SU-DHL-6 (cell line): ENCODE results near the gene INO80B.

Experiments
- CTCF ChIP-seq: fragments of 200-600 bp; sonication (generic); IDR thresholded peaks from one replicate; pipeline ENCODE4 v1.5.1; 2017; ENCODE audit warnings: antibody characterized with exemption, mild to moderate bottlenecking, low read length, moderate library complexity; ENCODE audit not compliant: insufficient read depth, poor library complexity, severe bottlenecking
- EZH2phosphoT487 ChIP-seq: fragments of 200-600 bp; sonication (generic), shearing (Covaris generic); conservative IDR thresholded peaks from 2 replicates; pipeline ENCODE4 v1.6.1; 2018; ENCODE audit warnings: mild to moderate bottlenecking, antibody characterized with exemption, low read length, moderate library complexity, mixed read lengths

- no peak for TF ChIP-seq CTCF
- no peak for TF ChIP-seq EZH2phosphoT487
Observed at GRCh38 chr2:74504591-74504990, 49.7 kb downstream of the INO80B start.
